HG03460 (cell line): ENCODE results near the gene OR1I1.

ENCODE experiments used
- ATAC-seq: cut with Tn5 transposase; IDR thresholded peaks from one replicate; pipeline ENCODE4 v1.9.1; 2021; ENCODE audit not compliant: unreplicated experiment

OR1I1 gene

DNA sequence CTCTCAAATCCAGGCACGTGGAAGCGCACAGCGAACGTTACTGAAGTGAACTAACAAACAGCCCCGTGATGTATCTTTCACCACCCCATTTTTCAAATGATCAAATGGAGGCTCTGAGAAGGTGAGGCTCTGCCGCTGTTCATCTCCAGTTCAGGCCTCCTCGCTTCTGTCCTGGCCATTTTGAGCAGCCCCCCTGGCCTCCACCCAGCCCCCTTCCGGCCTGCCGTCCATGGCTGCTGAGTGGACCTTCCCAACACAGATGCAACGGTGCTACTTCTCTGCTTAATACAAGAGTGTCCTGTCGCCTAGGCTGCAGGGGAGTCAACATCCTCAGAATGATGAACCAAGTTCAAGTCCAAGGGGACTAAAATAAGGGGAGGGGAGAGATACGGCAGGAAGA is 34.8 kb downstream of the OR1I1 start:
- ATAC-seq: no peak

DNA sequence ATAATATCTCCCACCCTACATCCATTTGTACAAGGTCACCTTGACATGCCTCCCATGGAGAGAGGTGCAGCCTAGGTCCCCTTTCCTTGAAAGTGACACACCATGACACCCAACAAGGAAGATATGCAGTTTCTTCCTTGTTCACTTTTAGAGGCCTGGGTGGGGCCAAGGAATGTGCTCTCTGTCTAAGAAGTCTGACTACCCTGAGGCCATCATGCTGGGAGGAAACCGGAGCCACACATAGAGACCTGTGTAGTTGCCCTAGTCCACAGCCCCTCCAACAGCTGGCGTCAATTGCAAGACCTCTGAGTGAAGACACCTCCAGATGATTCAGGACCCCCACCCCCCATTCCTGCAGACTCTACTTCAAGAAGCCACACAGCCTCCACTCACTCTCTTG is 36.2 kb downstream of the OR1I1 start:
- ATAC-seq: no peak

DNA sequence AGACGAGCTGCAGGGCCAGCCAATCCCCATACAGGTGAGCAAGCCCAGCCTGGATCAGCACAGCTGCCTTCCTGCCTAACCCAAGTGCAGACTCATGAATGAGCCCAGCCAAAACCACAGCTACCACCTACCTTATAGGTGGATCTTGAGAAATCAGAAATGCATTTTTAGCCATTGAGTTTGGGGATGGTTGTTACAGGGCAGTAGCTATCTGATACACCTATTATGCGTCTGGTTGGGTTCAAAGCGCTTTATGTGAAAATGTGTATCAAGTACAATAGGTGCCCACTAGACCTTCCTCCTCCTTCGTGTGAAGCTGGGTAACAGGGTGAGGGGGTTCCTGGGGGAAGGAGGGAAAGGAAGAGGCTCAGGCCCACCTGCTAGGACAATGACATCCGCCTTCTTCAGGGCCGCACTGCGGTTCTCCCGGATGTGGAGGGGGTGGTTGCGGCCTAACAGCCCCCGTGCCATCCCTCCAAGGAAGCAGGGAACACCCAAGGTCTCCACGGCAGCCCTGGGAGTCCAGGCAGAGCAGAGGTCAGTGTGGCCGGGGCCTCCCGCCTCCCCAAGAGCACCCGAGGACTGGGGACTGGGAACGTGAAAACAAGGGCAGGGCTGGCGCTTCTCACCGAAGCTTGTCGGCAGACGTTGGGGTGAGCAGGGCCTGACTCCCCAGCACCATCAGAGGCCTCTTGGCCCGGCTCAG is 36.9 kb downstream of the OR1I1 start:
- ATAC-seq: no peak

- ATAC-seq: no peak
Measured at GRCh38 chr19:15120135-15121026, 38.4 kb downstream of the OR1I1 start.

- no peak for ATAC-seq
Measured at GRCh38 chr19:15122331-15123030, 40.5 kb downstream of the OR1I1 start.

- ATAC-seq: no peak
Measured at GRCh38 chr19:15123031-15123890, 41.2 kb downstream of the OR1I1 start.

DNA sequence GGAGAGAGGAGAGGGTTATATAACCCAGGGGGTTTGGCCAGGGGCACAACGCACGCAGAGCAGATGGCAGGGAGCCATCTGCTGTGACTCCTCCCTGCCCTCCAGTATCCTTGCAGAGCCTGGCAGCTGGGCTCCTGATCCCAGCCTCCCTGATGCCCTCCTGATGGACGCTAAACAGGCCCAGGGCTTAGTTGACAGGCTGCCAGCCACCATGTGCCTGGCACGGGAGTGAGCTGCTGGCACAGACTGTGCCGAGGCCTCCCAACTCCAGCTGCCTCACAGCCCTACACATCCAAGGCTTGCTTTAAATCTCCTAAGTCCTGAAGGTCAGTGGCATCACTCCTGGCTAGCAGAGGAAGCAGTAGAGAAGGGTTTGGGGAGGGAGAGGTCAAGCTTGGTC is 41.9 kb downstream of the OR1I1 start:
- no peak for ATAC-seq

- no peak for ATAC-seq
Measured at GRCh38 chr19:15124572-15125231, 42.7 kb downstream of the OR1I1 start.

DNA sequence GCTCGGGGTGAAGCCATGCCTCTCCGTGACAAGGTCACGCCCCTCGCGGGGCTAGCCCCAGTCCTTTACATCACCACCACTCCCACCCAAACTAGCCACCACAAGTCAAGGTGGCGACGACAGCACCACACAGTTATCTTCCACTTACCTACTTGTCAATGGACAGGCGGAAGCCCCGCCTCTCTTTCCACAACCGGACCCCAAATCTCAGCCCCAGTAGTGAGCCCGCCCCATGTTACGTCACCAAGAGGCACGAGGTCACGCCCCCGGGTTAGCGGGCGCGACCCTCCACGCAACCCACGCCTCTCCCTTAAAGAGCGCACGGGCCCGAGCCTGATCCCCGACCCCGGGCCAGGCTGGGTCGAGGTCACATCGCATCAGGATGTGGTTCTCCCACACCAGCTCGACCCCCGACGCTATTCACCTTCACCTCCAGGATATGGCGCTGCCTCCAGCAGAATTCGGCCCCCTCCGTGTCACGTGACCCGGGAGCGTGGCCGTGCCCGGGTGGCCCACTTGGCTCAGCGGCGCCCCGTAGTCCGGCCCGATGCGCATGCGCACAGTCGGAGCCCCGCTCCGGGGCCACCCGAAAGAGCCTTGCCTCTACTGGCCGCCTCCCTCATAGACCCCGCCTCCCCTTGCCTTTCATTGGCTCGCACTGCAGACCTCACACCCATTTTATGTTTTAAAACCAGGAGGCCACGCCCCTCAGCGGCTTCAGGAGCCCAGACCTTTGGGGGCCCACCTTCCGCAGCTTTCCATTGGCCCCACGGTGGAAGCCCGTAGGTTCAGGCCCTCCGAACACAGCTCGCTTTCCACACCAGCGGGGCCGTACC is 43.4 kb downstream of the OR1I1 start:
- ATAC-seq: peak; percentile 83

GRCh38 chr19:15126131-15126910 is 44.3 kb downstream of the OR1I1 start:
- ATAC-seq: no peak

DNA sequence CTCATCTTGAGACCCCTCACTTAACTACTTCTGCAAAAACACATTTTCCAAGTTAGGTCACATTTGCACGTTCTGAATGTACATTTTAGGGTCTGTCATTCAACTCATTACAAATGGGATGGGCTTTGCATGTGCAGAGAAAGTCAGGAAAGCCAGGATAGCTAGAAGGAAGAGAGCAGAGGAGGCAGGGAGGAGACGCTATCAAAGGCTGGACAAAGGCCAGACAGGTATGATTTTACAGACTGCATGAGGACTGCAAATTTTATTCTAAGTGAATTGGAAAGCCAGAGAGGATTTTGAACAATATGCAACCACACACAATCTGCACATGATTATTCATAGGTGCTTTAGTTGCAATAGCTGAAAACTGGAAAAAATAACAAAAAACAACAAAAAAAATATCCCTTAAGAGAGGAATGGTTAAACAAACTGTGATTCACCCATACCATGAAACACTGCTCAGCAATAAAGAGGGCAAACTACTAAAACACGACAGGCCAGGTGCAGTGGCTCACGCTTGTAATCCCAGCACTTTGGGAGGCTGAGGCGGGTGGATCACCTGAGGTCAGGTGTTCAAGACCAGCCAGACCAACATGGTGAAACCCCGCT is 46.3 kb downstream of the OR1I1 start:
- no peak for ATAC-seq

- no peak for ATAC-seq
Measured at GRCh38 chr19:15129856-15130585, 48.0 kb downstream of the OR1I1 start.

DNA sequence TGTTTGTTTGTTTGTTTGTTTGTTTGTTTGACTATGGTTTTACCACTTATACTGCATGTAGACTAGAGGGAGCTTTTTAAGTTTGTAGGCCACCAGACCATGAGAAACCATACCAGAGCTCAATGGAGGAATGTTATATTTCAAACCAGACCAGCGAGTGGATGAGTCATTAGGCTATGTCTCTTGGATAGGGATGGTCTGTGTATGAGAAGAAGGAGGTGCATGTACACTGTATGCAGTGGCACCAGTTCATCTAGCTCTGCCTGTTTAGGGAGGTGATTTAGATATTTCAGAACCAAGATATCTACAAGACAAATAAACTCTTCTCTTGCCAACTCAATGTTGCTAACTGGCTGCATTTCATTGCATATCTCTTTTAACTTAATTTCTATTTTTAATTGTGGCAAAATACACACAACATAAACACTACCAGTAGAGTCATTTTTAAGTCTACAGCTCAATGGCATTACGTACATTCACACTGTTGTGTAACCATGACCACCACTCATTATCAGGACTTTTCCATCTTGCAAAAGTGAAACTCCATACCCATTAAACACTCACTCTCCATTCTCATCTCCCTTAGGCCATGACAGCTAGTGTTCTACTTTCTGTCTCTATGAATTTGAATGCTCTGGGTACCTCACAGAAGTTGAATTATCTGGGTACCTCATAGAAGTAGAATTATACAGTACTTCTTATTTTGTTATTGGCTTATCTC is 54.4 kb downstream of the OR1I1 start:
- no peak for ATAC-seq

- ATAC-seq: no peak
Measured at GRCh38 chr19:15137777-15138176, 55.8 kb downstream of the OR1I1 start.

DNA sequence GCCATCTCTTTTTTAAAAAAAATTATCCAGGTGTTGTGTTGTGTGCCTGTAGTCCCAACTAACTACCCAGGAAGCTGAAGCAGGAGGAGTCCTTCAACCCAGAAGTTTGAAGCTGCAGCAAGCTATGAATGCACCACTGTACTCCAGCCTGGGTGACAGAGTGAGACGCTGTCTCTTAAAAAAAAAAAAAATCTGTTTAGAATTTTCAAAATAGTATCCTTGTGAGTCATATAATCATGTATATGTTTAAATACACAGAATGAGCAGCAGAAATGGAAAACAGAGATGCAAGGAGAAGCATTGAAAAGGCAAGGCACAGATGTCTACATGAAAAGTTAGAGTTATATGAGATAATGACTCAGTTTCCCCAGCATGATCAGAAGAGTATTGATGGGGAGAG is 56.4 kb downstream of the OR1I1 start:
- ATAC-seq: no peak

GRCh38 chr19:15141143-15141542 is 59.1 kb downstream of the OR1I1 start:
- ATAC-seq: no peak

GRCh38 chr19:15142313-15142712 is 60.3 kb downstream of the OR1I1 start:
- ATAC-seq: no peak
